Effector memory CD4-positive, alpha-beta T cell (primary cell): ENCODE data around the gene TRAPPC3L.

Source experiments
- DNase-seq, 3 donors: peaks; one replicate each; pipeline ENCODE4 v3.0.0-alpha.2; 2020
- H3K27ac ChIP-seq: 2 replicates; pipeline ENCODE4 v1.7.0; 2013; ENCODE audit warnings: mild to moderate bottlenecking, low read length, moderate library complexity; ENCODE audit not compliant: insufficient read depth, poor library complexity, severe bottlenecking
- H3K27me3 ChIP-seq: replicated peaks from 2 replicates; pipeline ENCODE4 v1.7.0; 2013; ENCODE audit warnings: mild to moderate bottlenecking, low read length; ENCODE audit not compliant: insufficient read depth, control insufficient read depth, poor library complexity, severe bottlenecking
- H3K36me3 ChIP-seq: 2 replicates; pipeline ENCODE4 v1.7.0; 2013; ENCODE audit warnings: mild to moderate bottlenecking, low read length, moderate library complexity; ENCODE audit not compliant: control insufficient read depth, insufficient read depth
- H3K4me1 ChIP-seq: 2 replicates; pipeline ENCODE4 v1.7.0; 2013; ENCODE audit warnings: low read length, mild to moderate bottlenecking; ENCODE audit not compliant: control insufficient read depth, insufficient read depth, poor library complexity, severe bottlenecking
- H3K4me3 ChIP-seq: 2 replicates; pipeline ENCODE4 v1.7.0; 2013; ENCODE audit warnings: low read length, low read depth, mild to moderate bottlenecking; ENCODE audit not compliant: insufficient read depth, poor library complexity, severe bottlenecking
- H3K9me3 ChIP-seq: 2 replicates; pipeline ENCODE4 v1.7.0; 2013; ENCODE audit warnings: mild to moderate bottlenecking, low read length, moderate library complexity; ENCODE audit not compliant: control insufficient read depth

TRAPPC3L gene

GRCh38 chr6:116570856-116571682, 25.6 kb upstream of the TRAPPC3L start, which contains the start of gene RWDD1:
Gene RWDD1 (plus strand): TSS chr6:116571504. CDS start chr6:116571583, 79 bp downstream.
- Histone ChIP-seq H3K27ac (peak within 1 kb of the TSS; percentile 97), H3K9me3 (no peaks in the 10 kb centered on the region)
- peak; percentile 96 to 99 (median 98) for DNase-seq

GRCh38 chr6:116568821-116569755, 23.6 kb upstream of the TRAPPC3L start:
- no peaks in the 10 kb centered on the region for H3K9me3 ChIP-seq
- DNase-seq: no peak
- H3K27me3 ChIP-seq: no peaks in the 10 kb centered on the region
- no peaks in the 10 kb centered on the region for H3K36me3 ChIP-seq
- H3K27ac ChIP-seq: no peak overlapping the region
- H3K4me1 ChIP-seq: no peaks in the 10 kb centered on the region
- no peak overlapping the region for H3K4me3 ChIP-seq

More at GRCh38 chr6:116570856-116571682, 25.6 kb upstream of the TRAPPC3L start, which contains the start of gene RWDD1:
- no peaks in the 10 kb centered on the region for H3K4me1 ChIP-seq
- no peaks in the 10 kb centered on the region for H3K27me3 ChIP-seq
- peaks cover 6% of the 10 kb centered on the region for H3K36me3 ChIP-seq
- H3K4me3 ChIP-seq: peak within 1 kb of the TSS; percentile 71

DNA sequence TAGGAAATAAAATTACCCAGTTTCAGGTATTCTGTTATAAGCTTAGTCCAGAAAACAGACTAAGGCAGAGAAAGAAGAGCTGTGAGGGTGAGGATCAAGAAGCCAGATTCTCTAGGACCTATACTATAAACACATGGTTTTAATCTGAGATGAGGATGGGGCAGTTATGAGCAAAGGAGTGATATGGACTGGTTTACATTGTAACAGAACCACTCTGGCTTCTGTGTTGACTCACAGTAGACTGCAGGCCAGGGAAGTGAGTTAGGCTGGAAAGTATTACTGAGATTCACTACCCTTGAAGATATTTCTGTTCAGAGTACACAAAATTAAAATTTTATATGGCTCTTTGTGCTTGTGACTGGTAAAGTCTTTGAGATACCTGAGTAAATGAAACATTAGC, 22.6 kb upstream of the TRAPPC3L start:
- H3K4me1 ChIP-seq: no peaks in the 10 kb centered on the region
- DNase-seq: no peak
- no peaks in the 10 kb centered on the region for H3K9me3 ChIP-seq
- no peaks in the 10 kb centered on the region for H3K36me3 ChIP-seq
- H3K4me3 ChIP-seq: no peak overlapping the region
- H3K27ac ChIP-seq: no peak overlapping the region
- H3K27me3 ChIP-seq: no peaks in the 10 kb centered on the region

DNA sequence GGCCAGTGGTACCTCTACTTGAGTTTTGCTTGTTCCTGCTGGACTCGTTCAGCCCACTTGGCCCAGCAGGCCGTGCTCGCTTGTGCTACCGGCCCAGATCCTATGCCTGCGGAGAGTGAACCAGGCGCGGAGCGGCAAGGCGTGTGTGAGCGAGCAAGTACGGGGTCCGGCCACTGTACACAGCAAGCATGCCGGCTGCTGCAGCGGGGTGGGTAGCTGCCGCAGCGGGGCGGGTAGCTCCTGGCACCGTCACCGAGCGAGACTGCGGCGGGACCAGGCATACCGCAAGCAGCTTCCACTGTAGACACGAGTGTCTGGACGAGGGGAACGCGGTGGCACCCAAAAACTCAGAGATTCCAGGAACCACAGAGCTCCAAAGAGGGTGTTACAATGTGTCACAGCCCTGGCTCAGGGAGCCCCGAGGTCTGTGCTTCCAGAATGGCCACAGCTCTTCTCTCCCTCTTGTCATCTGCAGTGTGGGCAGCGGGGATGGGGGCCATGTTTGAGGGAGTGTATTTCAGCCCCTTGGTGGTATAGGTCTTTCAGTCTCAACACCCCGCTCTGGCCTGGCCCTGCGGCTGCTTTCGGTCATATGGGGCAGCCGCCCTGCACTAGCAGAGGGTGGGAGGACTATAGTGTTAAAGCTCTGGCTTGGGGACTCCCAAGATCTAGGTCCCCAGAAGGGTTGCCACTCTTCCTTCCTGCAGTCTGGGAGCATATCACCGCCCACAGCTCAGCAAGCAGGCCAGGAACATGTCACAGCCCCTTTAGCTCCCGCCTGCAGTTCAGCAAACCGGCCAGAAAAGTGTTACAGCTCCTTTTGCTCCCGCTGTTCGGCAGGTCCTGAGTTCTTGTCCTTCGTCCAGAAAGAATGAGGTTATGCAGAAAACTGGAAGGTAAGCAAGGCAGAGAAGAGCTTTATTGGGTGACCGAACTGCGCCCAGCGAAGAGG, 19.7 kb upstream of the TRAPPC3L start:
- Histone ChIP-seq H3K27ac (no peak overlapping the region), H3K4me3 (no peak overlapping the region)
- no peak for DNase-seq

DNA sequence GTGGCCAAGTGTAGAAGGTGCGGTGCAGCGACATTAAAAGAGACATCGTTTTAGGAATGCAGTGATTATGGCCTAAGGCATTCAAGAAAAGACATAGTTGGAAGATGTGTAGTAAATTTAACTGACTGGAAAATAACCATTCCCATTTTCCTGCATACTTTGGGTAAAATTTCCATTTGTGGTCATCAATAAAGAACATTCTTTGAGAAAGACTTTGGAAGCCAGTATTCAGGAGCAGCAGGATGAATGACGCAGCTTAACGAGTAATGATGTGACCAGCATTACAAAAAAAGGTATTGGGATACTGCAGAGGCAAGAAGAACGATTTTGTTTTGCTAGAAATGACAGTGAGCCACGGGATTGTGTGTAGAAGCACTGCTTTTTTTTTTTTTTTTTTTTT, 18.8 kb upstream of the TRAPPC3L start:
- no peak overlapping the region for H3K27ac ChIP-seq

More for the DNA sequence above, 19.7 kb upstream of the TRAPPC3L start:
- Histone ChIP-seq H3K9me3 (no peaks in the 10 kb centered on the region), H3K36me3 (no peaks in the 10 kb centered on the region), H3K4me1 (no peaks in the 10 kb centered on the region), H3K27me3 (no peaks in the 10 kb centered on the region)

GRCh38 chr6:116563830-116564229, 18.3 kb upstream of the TRAPPC3L start:
- no peak overlapping the region for H3K27ac ChIP-seq
- H3K4me1 ChIP-seq: no peaks in the 10 kb centered on the region
- no peak for DNase-seq

More for the DNA sequence above, 18.8 kb upstream of the TRAPPC3L start:
- Histone ChIP-seq H3K9me3 (no peaks in the 10 kb centered on the region), H3K36me3 (no peaks in the 10 kb centered on the region), H3K27me3 (no peaks in the 10 kb centered on the region), H3K4me1 (no peaks in the 10 kb centered on the region), H3K4me3 (no peak overlapping the region)
- no peak for DNase-seq

GRCh38 chr6:116562614-116563013, 17.1 kb upstream of the TRAPPC3L start:
- Histone ChIP-seq H3K9me3 (no peaks in the 10 kb centered on the region), H3K4me1 (no peaks in the 10 kb centered on the region), H3K27me3 (no peaks in the 10 kb centered on the region), H3K36me3 (no peaks in the 10 kb centered on the region), H3K4me3 (no peak overlapping the region), H3K27ac (no peak overlapping the region)
- no peak for DNase-seq

More at GRCh38 chr6:116563830-116564229, 18.3 kb upstream of the TRAPPC3L start:
- Histone ChIP-seq H3K36me3 (no peaks in the 10 kb centered on the region), H3K27me3 (no peaks in the 10 kb centered on the region), H3K9me3 (no peaks in the 10 kb centered on the region), H3K4me3 (no peak overlapping the region)

- H3K27ac ChIP-seq: no peak overlapping the region
- no peaks in the 10 kb centered on the region for H3K9me3 ChIP-seq
- no peaks in the 10 kb centered on the region for H3K36me3 ChIP-seq
- H3K27me3 ChIP-seq: no peaks in the 10 kb centered on the region
- no peak for DNase-seq
- H3K4me1 ChIP-seq: no peaks in the 10 kb centered on the region
- H3K4me3 ChIP-seq: no peak overlapping the region
These were observed 16.5 kb upstream of the TRAPPC3L start for GRCh38 chr6:116562019-116562403.

DNA sequence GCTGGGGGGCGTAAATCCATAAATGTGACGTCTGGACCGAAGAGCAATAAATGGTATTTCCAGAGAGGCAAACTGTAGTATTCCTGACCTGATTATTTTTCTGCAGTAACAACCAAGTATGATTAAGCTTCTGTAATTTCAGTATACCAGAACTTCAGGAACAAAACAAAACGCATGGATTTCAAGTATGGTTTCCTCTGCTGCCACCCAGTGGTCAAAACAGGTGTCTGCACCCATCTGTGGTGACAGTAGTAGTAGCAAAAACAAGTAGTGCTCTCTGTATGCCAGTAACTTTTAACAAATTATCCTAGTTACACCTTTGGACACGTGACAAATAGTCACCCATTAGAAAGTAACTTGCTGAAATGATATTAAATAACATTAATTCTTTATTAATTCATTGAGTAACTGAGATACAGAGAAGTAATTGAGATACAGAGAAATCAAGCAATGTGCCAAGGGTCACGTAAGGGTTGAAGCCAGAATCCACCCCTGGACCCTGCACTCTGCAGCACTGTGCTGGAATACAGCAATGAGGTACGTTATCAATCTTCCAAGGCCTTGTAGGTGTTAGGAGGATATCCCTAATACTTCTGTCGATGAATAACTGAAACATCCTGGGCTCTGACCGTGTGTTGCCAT, 16.0 kb upstream of the TRAPPC3L start:
- H3K4me3 ChIP-seq: no peak overlapping the region
- H3K27ac ChIP-seq: no peak overlapping the region
- H3K4me1 ChIP-seq: no peaks in the 10 kb centered on the region
- no peaks in the 10 kb centered on the region for H3K36me3 ChIP-seq
- DNase-seq: peak; percentile 34 to 52 (median 34)
- H3K9me3 ChIP-seq: no peaks in the 10 kb centered on the region
- H3K27me3 ChIP-seq: no peaks in the 10 kb centered on the region
